Neuronal stem cell (in vitro differentiated cells): ENCODE measurements around the gene ST6GAL1.

Experiments used
- DNase-seq: peaks from one replicate; pipeline ENCODE4 v3.0.0-alpha.2; 2013; ENCODE audit warnings: low spot score
- H2AFZ ChIP-seq: one replicate; pipeline ENCODE4 v1.6.1; 2013; ENCODE audit warnings: mild to moderate bottlenecking, low read length, inconsistent platforms
- H2AK5ac ChIP-seq: 2 replicates; pipeline ENCODE4 v1.6.1; 2013; ENCODE audit warnings: low read depth, mild to moderate bottlenecking, inconsistent platforms, low read length, moderate library complexity, mixed read lengths
- H2BK120ac ChIP-seq: 2 replicates; pipeline ENCODE4 v1.6.1; 2013; ENCODE audit warnings: low read depth, mild to moderate bottlenecking, inconsistent platforms, low read length, moderate library complexity, mixed read lengths
- H2BK12ac ChIP-seq: one replicate; pipeline ENCODE4 v1.6.1; 2013; ENCODE audit warnings: low read length, inconsistent platforms
- H2BK15ac ChIP-seq: 2 replicates; pipeline ENCODE4 v1.6.1; 2013; ENCODE audit warnings: mild to moderate bottlenecking, low read length, inconsistent platforms, mixed read lengths
- H2BK5ac ChIP-seq: one replicate; pipeline ENCODE4 v1.6.1; 2013; ENCODE audit warnings: inconsistent platforms, mild to moderate bottlenecking, low read length, moderate library complexity
- H3K14ac ChIP-seq: one replicate; pipeline ENCODE4 v1.6.1; 2013; ENCODE audit warnings: low read length, inconsistent platforms
- H3K18ac ChIP-seq: 2 replicates; pipeline ENCODE4 v1.6.1; 2013; ENCODE audit warnings: low read length, inconsistent platforms
- H3K23ac ChIP-seq: 2 replicates; pipeline ENCODE4 v1.6.1; 2013; ENCODE audit warnings: low read depth, mild to moderate bottlenecking, mixed read lengths, low read length, inconsistent platforms; ENCODE audit not compliant: poor library complexity
- H3K27ac ChIP-seq: replicated peaks from 3 replicates; pipeline ENCODE4 v1.5.1; 2013; ENCODE audit warnings: low read length, inconsistent platforms
- H3K27me3 ChIP-seq, 3 experiments: 2 replicates each; pipeline ENCODE4 v1.6.1; 2013; ENCODE audit warnings: low read length in 3 of 3, mild to moderate bottlenecking in 2 of 3, inconsistent platforms in 1 of 3, low read depth in 1 of 3, mixed read lengths in 1 of 3, moderate library complexity in 1 of 3; ENCODE audit not compliant: control insufficient read depth in 3 of 3, insufficient read depth in 3 of 3
- H3K36me3 ChIP-seq, 2 donors: replicated peaks in 1 of 2; 2 replicates each; pipeline ENCODE4 v1.6.1; 2013; ENCODE audit warnings: low read length in 2 of 2; ENCODE audit not compliant: control insufficient read depth in 2 of 2, insufficient read depth in 2 of 2
- H3K4ac ChIP-seq: 2 replicates; pipeline ENCODE4 v1.6.1; 2013; ENCODE audit warnings: inconsistent platforms, mild to moderate bottlenecking, low read length, moderate library complexity
- H3K4me1 ChIP-seq, 2 donors: 1 replicate in 1 of 2; 2 replicates in 1 of 2; pipeline ENCODE4 v1.6.1; 2013; ENCODE audit warnings: low read length in 2 of 2, low read depth in 1 of 2; ENCODE audit not compliant: control insufficient read depth in 2 of 2, insufficient read depth in 1 of 2
- H3K4me2 ChIP-seq: one replicate; pipeline ENCODE4 v1.6.1; 2013; ENCODE audit warnings: mild to moderate bottlenecking, low read length, inconsistent platforms; ENCODE audit not compliant: insufficient read depth, poor library complexity, severe bottlenecking
- H3K4me3 ChIP-seq, 2 donors: 2 replicates each; pipeline ENCODE4 v1.5.1; 2013; ENCODE audit warnings: low read length in 2 of 2, mild to moderate bottlenecking in 2 of 2, inconsistent platforms in 1 of 2, moderate library complexity in 1 of 2
- H3K79me1 ChIP-seq: one replicate; pipeline ENCODE4 v1.6.1; 2013; ENCODE audit warnings: low read depth, mild to moderate bottlenecking, inconsistent platforms, low read length, moderate library complexity
- H3K9ac ChIP-seq: one replicate; pipeline ENCODE4 v1.6.1; 2013; ENCODE audit warnings: mild to moderate bottlenecking, low read depth, low read length, inconsistent platforms; ENCODE audit not compliant: poor library complexity
- H3K9me3 ChIP-seq, 2 donors: replicated peaks in 1 of 2; 2 replicates each; pipeline versions ENCODE3 to v1.6.1; 2013; ENCODE audit warnings: low read length in 2 of 2, mild to moderate bottlenecking in 2 of 2, inconsistent platforms in 1 of 2, low read depth in 1 of 2, mixed read lengths in 1 of 2, moderate library complexity in 1 of 2; ENCODE audit not compliant: control insufficient read depth in 2 of 2, insufficient read depth in 1 of 2
- H4K8ac ChIP-seq: one replicate; pipeline ENCODE4 v1.6.1; 2013; ENCODE audit warnings: low read depth, mild to moderate bottlenecking, inconsistent platforms, low read length, moderate library complexity
- H4K91ac ChIP-seq: one replicate; pipeline ENCODE4 v1.6.1; 2013; ENCODE audit warnings: low read length, low read depth, mild to moderate bottlenecking, inconsistent platforms; ENCODE audit not compliant: poor library complexity
- WGBS, 2 donors: extraction: QIAGEN DNeasy Blood & Tissue Kit; methylation state at CpG; one replicate each; pipeline ENCODE4 v1.1.7; 2013; ENCODE audit warnings: missing lambda C conversion rate in 2 of 2, mixed read lengths in 1 of 2; ENCODE audit not compliant: insufficient read length in 2 of 2, insufficient replicate concordance in 1 of 2; ENCODE audit errors: extremely low coverage in 2 of 2; 5-methylcytosine and 5-hydroxymethylcytosine counted together

ST6GAL1 gene

GRCh38 chr3:187040516-187041361 is 110.4 kb downstream of the ST6GAL1 start:
- Histone ChIP-seq H3K4me2 (no peak overlapping the region), H2BK5ac (no peak overlapping the region), H3K4ac (no peak overlapping the region), H3K18ac (no peak overlapping the region), H3K27ac (no peak overlapping the region), H3K14ac (no peak overlapping the region), H2BK15ac (no peak overlapping the region), H3K23ac (no peak overlapping the region), H2BK120ac (no peak overlapping the region), H3K79me1 (no peaks in the 10 kb centered on the region), H3K4me3 (no peak overlapping the region), H4K91ac (no peak overlapping the region), H2AK5ac (no peak overlapping the region), H3K36me3 (peaks cover 16 to 20% of the 10 kb centered on the region in 2 donors), H3K9me3 (no peaks in the 10 kb centered on the region), H3K9ac (no peak overlapping the region), H3K27me3 (no peaks in the 10 kb centered on the region), H4K8ac (no peak overlapping the region), H2BK12ac (no peak overlapping the region), H3K4me1 (no peaks in the 10 kb centered on the region), H2AFZ (no peak overlapping the region)
- DNase-seq = no peak
- WGBS, 2 donors = no CpG with 5 or more reads among the region's 5 CpGs

- Histone ChIP-seq H3K18ac (no peak overlapping the region), H3K4me2 (no peak overlapping the region), H4K8ac (no peak overlapping the region), H3K79me1 (no peaks in the 10 kb centered on the region), H2BK120ac (no peak overlapping the region), H3K27ac (no peak overlapping the region), H3K27me3 (no peaks in the 10 kb centered on the region), H3K9me3 (no peaks in the 10 kb centered on the region), H4K91ac (no peak overlapping the region), H2AK5ac (no peak overlapping the region), H3K23ac (no peak overlapping the region), H3K4me1 (no peaks in the 10 kb centered on the region), H3K4me3 (no peak overlapping the region), H2BK5ac (no peak overlapping the region), H2BK12ac (no peak overlapping the region), H2AFZ (no peak overlapping the region), H3K4ac (no peak overlapping the region), H2BK15ac (no peak overlapping the region), H3K14ac (no peak overlapping the region), H3K9ac (no peak overlapping the region), H3K36me3 (peaks cover 16 to 20% of the 10 kb centered on the region in 2 donors)
- no CpG with 5 or more reads among the region's 8 CpGs for WGBS, 2 donors
- no peak for DNase-seq
Measured at GRCh38 chr3:187041362-187042307, 111.3 kb downstream of the ST6GAL1 start.

- H3K18ac ChIP-seq = no peak overlapping the region
- no peak overlapping the region for H2BK12ac ChIP-seq
- no peak overlapping the region for H4K8ac ChIP-seq
- H3K27ac ChIP-seq = no peak overlapping the region
- no peak overlapping the region for H2AFZ ChIP-seq
- no peak overlapping the region for H4K91ac ChIP-seq
- no peaks in the 10 kb centered on the region for H3K4me1 ChIP-seq
- peaks cover 16 to 20% of the 10 kb centered on the region in 2 donors for H3K36me3 ChIP-seq
- no peak overlapping the region for H3K4ac ChIP-seq
- H3K9ac ChIP-seq = no peak overlapping the region
- no peak overlapping the region for H2BK120ac ChIP-seq
- no peaks in the 10 kb centered on the region for H3K27me3 ChIP-seq
- no CpG with 5 or more reads among the region's 5 CpGs for WGBS, 2 donors
- no peak overlapping the region for H2BK5ac ChIP-seq
- H3K14ac ChIP-seq = no peak overlapping the region
- no peak overlapping the region for H2AK5ac ChIP-seq
- H3K4me2 ChIP-seq = no peak overlapping the region
- H3K23ac ChIP-seq = no peak overlapping the region
- DNase-seq = no peak
- H3K4me3 ChIP-seq = no peak overlapping the region
- no peaks in the 10 kb centered on the region for H3K79me1 ChIP-seq
- H3K9me3 ChIP-seq = no peaks in the 10 kb centered on the region
- no peak overlapping the region for H2BK15ac ChIP-seq
Measured at GRCh38 chr3:187042346-187042745, 112.0 kb downstream of the ST6GAL1 start.
